DOHH2 (cell line): ENCODE results near the gene RGS3.

ENCODE experiments used
- H3F3A ChIP-seq: fragments of 200-600 bp; sonication (generic), shearing (Covaris generic); 2 replicates; pipeline ENCODE4 v1.6.0; 2016; ENCODE audit warnings: antibody characterized with exemption, mild to moderate bottlenecking; ENCODE audit not compliant: control insufficient read depth, insufficient read depth
- H3K27ac ChIP-seq: fragments of 200-600 bp; sonication (generic); 2 replicates; pipeline ENCODE4 v1.5.1; 2014; ENCODE audit warnings: low read depth, mild to moderate bottlenecking, low read length, moderate library complexity
- H3K27me3 ChIP-seq: fragments of 200-600 bp; sonication (generic); 2 replicates; pipeline ENCODE4 v1.6.1; 2014; ENCODE audit warnings: mild to moderate bottlenecking, low read length, mixed read lengths; ENCODE audit not compliant: control insufficient read depth
- H3K36me3 ChIP-seq: fragments of 200-600 bp; sonication (generic); 2 replicates; pipeline ENCODE4 v1.6.1; 2014; ENCODE audit warnings: mild to moderate bottlenecking, low read length, moderate library complexity, mixed read lengths; ENCODE audit not compliant: control insufficient read depth
- H3K4me1 ChIP-seq: fragments of 200-600 bp; sonication (generic); 2 replicates; pipeline ENCODE4 v1.6.1; 2014; ENCODE audit warnings: mild to moderate bottlenecking, low read length, mixed read lengths; ENCODE audit not compliant: control insufficient read depth
- H3K4me2 ChIP-seq: fragments of 200-600 bp; sonication (generic); 2 replicates; pipeline ENCODE4 v1.6.0; 2014; ENCODE audit warnings: mild to moderate bottlenecking, low read length, moderate library complexity
- H3K4me3 ChIP-seq: fragments of 200-600 bp; sonication (generic); 2 replicates; pipeline ENCODE4 v1.5.1; 2014; ENCODE audit warnings: mild to moderate bottlenecking, low read length, mixed read lengths
- H3K79me2 ChIP-seq: fragments of 200-600 bp; sonication (generic); 2 replicates; pipeline ENCODE4 v1.6.1; 2014; ENCODE audit warnings: mild to moderate bottlenecking, low read length, mixed read lengths; ENCODE audit not compliant: control insufficient read depth
- H3K9me2 ChIP-seq: fragments of 200-600 bp; sonication (generic); replicated peaks from 2 replicates; pipeline ENCODE4 v1.6.1; 2014; ENCODE audit warnings: mild to moderate bottlenecking, low read length, mixed read lengths; ENCODE audit not compliant: control insufficient read depth
- H3K9me3 ChIP-seq: fragments of 200-600 bp; sonication (generic); 2 replicates; pipeline ENCODE4 v1.6.1; 2014; ENCODE audit warnings: antibody characterized with exemption, low read length, mixed read lengths; ENCODE audit not compliant: control insufficient read depth, insufficient read depth
- H4K20me1 ChIP-seq: fragments of 200-600 bp; sonication (generic); 2 replicates; pipeline ENCODE4 v1.6.0; 2014; ENCODE audit warnings: low read depth, mild to moderate bottlenecking, antibody characterized with exemption, low read length, moderate library complexity; ENCODE audit not compliant: control insufficient read depth, insufficient read depth
- EZH2phosphoT487 ChIP-seq: fragments of 200-600 bp; sonication (generic); IDR thresholded peaks from 2 replicates; pipeline ENCODE4 v1.6.1; 2017; ENCODE audit warnings: borderline replicate concordance, mild to moderate bottlenecking, antibody characterized with exemption, low read length, moderate library complexity, mixed read lengths
- TF ChIP-seq, protein P1 (sequence below): fragments of 200-600 bp; sonication (generic); IDR thresholded peaks from one replicate; pipeline ENCODE4 v1.5.1; 2014; ENCODE audit warnings: antibody characterized with exemption, mild to moderate bottlenecking, low read depth, low read length; ENCODE audit not compliant: poor library complexity, severe bottlenecking

RGS3 gene

DNA sequence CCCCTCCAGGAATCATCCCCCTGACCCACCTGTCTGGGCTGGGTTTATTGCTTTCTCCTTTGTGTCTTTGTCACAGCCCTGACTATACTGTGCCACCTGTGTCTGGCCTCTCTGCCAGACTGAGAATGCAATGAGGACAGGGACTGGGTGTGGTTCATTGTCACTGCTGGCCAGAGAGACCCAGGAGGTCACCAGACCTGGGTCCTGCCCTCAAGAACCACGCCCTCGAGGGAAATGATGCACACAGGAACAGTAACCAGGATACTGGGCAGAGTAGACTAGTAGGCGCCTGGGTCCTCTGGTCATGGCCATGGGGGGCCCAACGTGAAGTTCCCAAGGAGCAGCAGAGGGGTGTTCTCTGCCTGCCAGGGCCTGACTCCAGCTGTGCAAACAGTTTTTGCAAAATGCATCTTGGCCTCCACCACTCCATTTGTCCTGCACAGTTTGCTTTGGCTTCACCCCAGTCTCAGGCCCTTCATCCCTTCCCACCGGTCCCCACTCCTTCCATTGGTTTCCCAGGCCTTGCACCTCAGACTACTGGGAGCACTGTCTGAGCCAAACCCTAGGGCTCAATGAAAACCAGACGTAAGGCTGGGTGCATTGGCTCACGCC is 17.8 kb downstream of the RGS3 start:
- no peak for TF ChIP-seq EZH2phosphoT487
- TF ChIP-seq, protein P1, sequence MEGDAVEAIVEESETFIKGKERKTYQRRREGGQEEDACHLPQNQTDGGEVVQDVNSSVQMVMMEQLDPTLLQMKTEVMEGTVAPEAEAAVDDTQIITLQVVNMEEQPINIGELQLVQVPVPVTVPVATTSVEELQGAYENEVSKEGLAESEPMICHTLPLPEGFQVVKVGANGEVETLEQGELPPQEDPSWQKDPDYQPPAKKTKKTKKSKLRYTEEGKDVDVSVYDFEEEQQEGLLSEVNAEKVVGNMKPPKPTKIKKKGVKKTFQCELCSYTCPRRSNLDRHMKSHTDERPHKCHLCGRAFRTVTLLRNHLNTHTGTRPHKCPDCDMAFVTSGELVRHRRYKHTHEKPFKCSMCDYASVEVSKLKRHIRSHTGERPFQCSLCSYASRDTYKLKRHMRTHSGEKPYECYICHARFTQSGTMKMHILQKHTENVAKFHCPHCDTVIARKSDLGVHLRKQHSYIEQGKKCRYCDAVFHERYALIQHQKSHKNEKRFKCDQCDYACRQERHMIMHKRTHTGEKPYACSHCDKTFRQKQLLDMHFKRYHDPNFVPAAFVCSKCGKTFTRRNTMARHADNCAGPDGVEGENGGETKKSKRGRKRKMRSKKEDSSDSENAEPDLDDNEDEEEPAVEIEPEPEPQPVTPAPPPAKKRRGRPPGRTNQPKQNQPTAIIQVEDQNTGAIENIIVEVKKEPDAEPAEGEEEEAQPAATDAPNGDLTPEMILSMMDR, result no peak
- H3K4me3 ChIP-seq, result no peak overlapping the region

DNA sequence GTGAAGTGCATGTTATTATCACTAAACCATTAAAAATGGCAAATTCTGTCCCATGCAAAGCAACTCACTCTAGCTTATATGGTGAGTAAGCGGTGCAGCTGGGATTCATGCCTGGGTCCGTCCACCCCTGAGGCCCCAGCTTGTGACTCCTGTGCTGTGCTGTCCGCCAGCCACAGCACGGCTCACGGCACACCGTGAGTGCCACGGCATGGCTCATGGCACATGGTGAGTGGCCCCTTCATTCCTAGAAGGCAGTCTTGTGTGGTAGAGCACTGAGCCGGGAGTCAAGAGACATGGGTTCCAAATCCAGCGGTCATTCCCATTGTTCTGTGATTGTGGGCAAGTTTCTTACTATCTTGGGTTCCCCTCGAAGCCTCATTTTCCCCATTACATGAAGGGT is 18.8 kb downstream of the RGS3 start:
- no peak for TF ChIP-seq EZH2phosphoT487
- TF ChIP-seq, protein P1, result no peak
- Histone ChIP-seq H3K79me2 (no peaks in the 10 kb centered on the region), H3K4me3 (no peak overlapping the region)

More for the DNA sequence above, 17.8 kb downstream of the RGS3 start:
- Histone ChIP-seq H3K4me2 (no peak overlapping the region), H3K27ac (no peak overlapping the region), H3K9me3 (no peaks in the 10 kb centered on the region), H3K4me1 (peaks cover 4% of the 10 kb centered on the region; the same call in 1 of the 2 replicates), H3F3A (no peaks in the 10 kb centered on the region), H3K9me2 (no peaks in the 10 kb centered on the region), H3K79me2 (no peaks in the 10 kb centered on the region), H3K36me3 (no peaks in the 10 kb centered on the region), H4K20me1 (no peaks in the 10 kb centered on the region), H3K27me3 (peaks cover 18% of the 10 kb centered on the region)

DNA sequence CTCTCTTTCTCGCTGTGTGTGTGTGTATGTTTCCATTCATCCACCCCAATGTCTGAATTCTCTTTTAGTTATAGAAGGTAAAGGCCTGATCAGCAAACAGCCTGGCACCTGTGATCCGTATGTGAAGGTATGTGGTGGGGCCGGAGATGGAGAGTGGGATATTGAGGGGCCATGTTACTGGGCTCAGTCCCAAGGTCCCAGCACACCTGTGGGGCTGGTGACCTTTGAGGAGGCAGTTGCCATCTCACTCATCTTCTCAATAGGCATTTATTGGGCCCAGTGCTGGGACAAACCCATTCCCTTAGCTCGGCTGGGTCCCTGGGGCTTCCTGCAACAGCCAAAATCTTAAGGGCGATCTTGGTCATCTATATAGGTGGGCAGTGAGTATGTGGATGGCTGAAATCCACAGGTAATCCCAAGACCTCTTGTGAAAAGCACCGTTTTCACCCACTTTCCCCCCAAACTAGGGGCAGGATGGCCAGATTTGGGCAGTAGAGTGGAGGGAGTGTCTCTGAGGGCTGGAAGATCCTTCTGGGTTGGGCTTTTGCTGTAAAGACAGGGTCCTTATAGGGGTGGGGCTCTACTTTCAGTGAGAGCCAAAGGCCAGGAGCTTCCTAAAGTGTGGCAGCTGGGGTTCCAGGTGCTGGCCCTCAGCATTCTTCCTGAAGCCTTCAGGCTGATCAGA is 19.6 kb downstream of the RGS3 start:
- H3K9me3 ChIP-seq, result no peaks in the 10 kb centered on the region
- H3K79me2 ChIP-seq, result no peaks in the 10 kb centered on the region
- H3K36me3 ChIP-seq, result no peaks in the 10 kb centered on the region
- H3K4me1 ChIP-seq, result peaks cover 4% of the 10 kb centered on the region; the same call in 1 of the 2 replicates
- H3F3A ChIP-seq, result no peaks in the 10 kb centered on the region
- no peak overlapping the region for H3K4me3 ChIP-seq
- no peak overlapping the region for H3K27ac ChIP-seq
- no peaks in the 10 kb centered on the region for H4K20me1 ChIP-seq
- peaks cover 9% of the 10 kb centered on the region for H3K27me3 ChIP-seq
- TF ChIP-seq EZH2phosphoT487, result no peak
- H3K9me2 ChIP-seq, result no peaks in the 10 kb centered on the region
- no peak overlapping the region for H3K4me2 ChIP-seq

More for the DNA sequence above, 18.8 kb downstream of the RGS3 start:
- no peaks in the 10 kb centered on the region for H3K36me3 ChIP-seq
- H3K4me1 ChIP-seq, result peaks cover 4% of the 10 kb centered on the region; the same call in 1 of the 2 replicates
- H3K4me2 ChIP-seq, result no peak overlapping the region
- no peaks in the 10 kb centered on the region for H4K20me1 ChIP-seq
- no peak overlapping the region for H3K27ac ChIP-seq
- peaks cover 14% of the 10 kb centered on the region for H3K27me3 ChIP-seq
- no peaks in the 10 kb centered on the region for H3K9me2 ChIP-seq
- no peaks in the 10 kb centered on the region for H3K9me3 ChIP-seq
- no peaks in the 10 kb centered on the region for H3F3A ChIP-seq

DNA sequence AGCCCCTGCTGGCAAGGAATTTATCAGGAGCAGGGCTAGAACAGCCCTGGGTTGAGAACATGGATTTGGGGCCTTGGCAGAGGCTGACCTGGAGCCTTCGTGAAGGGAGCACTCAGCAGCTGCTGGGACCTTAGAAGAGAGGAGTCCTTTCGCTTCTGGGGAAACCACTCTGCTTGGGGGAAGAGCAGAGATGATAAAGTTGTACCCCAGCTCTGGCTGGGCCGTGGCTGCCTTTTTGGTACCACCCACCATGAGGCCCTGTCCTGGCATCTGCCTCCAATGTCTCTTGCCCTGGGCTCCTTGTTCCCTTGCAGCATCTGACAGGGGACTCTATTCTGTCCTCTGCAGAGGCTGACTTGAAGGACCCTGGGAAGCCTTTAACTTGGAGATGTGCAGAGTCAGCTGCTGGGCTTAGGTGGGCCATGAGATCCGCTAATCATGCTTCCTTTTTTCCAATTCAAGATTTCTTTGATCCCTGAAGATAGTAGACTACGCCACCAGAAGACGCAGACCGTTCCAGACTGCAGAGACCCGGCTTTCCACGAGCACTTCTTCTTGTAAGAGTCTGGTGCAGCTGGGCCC is 20.2 kb downstream of the RGS3 start:
- Histone ChIP-seq H3K27me3 (peaks cover 6% of the 10 kb centered on the region; the same call in 1 of the 2 replicates), H3K4me3 (no peak overlapping the region), H3K4me1 (peaks cover 4% of the 10 kb centered on the region; the same call in 1 of the 2 replicates), H3K9me2 (no peaks in the 10 kb centered on the region), H3K9me3 (no peaks in the 10 kb centered on the region), H3K27ac (no peak overlapping the region), H3K4me2 (no peak overlapping the region), H3K79me2 (no peaks in the 10 kb centered on the region), H3F3A (no peaks in the 10 kb centered on the region), H3K36me3 (no peaks in the 10 kb centered on the region), H4K20me1 (no peaks in the 10 kb centered on the region)
- TF ChIP-seq, protein P1, result no peak
- TF ChIP-seq EZH2phosphoT487, result no peak
